GM18870 (cell line): ENCODE results near the gene GPHB5.
"Not testable (repeated sequence)": the region's sequence is repeated elsewhere in the genome, so short reads cannot be mapped to it uniquely, and the experiment has no call there.

Source experiments
- ATAC-seq: cut with Tn5 transposase; IDR thresholded peaks from one replicate; pipeline ENCODE4 v1.9.1; 2021; ENCODE audit warnings: moderate library complexity; ENCODE audit not compliant: unreplicated experiment

The GPHB5 gene

GRCh38 chr14:63296060-63296563 lies 22.6 kb downstream of the GPHB5 start:
- no peak for ATAC-seq

GRCh38 chr14:63295231-63295685 lies 23.5 kb downstream of the GPHB5 start:
- ATAC-seq: no peak

- no peak for ATAC-seq
Measured at GRCh38 chr14:63292805-63293204, 25.9 kb downstream of the GPHB5 start.

- no peak for ATAC-seq
Measured at GRCh38 chr14:63290741-63291430, 27.8 kb downstream of the GPHB5 start.

GRCh38 chr14:63288853-63289252 lies 29.9 kb downstream of the GPHB5 start:
- no peak for ATAC-seq

GRCh38 chr14:63287666-63288483 lies 30.9 kb downstream of the GPHB5 start:
- ATAC-seq: no peak

- no peak for ATAC-seq
Measured at GRCh38 chr14:63286071-63286470, 32.7 kb downstream of the GPHB5 start.

GRCh38 chr14:63283884-63284248 lies 34.9 kb downstream of the GPHB5 start:
- ATAC-seq: no peak

GRCh38 chr14:63282997-63283883 lies 35.5 kb downstream of the GPHB5 start:
- no peak for ATAC-seq

- not testable (repeated sequence) for ATAC-seq
Measured at GRCh38 chr14:63279933-63280332, 38.8 kb downstream of the GPHB5 start.

- ATAC-seq: no peak
Measured at GRCh38 chr14:63277591-63278183, 41.0 kb downstream of the GPHB5 start.

GRCh38 chr14:63276492-63277342 lies 42.0 kb downstream of the GPHB5 start:
- ATAC-seq: peak; percentile 68

- ATAC-seq: no peak
Measured at GRCh38 chr14:63276016-63276415, 42.7 kb downstream of the GPHB5 start.

- ATAC-seq: no peak
Measured at GRCh38 chr14:63275611-63276010, 43.1 kb downstream of the GPHB5 start.

- no peak for ATAC-seq
Measured at GRCh38 chr14:63273717-63274655, 44.7 kb downstream of the GPHB5 start.

GRCh38 chr14:63273129-63273528 lies 45.6 kb downstream of the GPHB5 start:
- no peak for ATAC-seq

- ATAC-seq: no peak
Measured at GRCh38 chr14:63269561-63270225, 49.0 kb downstream of the GPHB5 start.

- ATAC-seq: no peak
Measured at GRCh38 chr14:63268771-63269170, 50.0 kb downstream of the GPHB5 start.
